DND-41 (cell line): ENCODE results near the gene SWI5.

Source experiments
- ATAC-seq: fragments of 200-7000 bp; cut with Tn5 transposase; 3 replicates; pipeline ENCODE4 v1.9.1; 2021; ENCODE audit warnings: low read depth; ENCODE audit not compliant: insufficient read depth
- DNase-seq: peaks from one replicate; pipeline ENCODE4 v3.0.0-alpha.2; 2020
- H2AFZ ChIP-seq: 2 replicates; pipeline ENCODE4 v1.6.0; 2012; ENCODE audit warnings: low read depth, low read length
- H3K27ac ChIP-seq: 2 replicates; pipeline ENCODE4 v1.5.1; 2012; ENCODE audit warnings: low read length, inconsistent platforms
- H3K27me3 ChIP-seq: fragments of 200-600 bp; sonication (generic); 2 replicates; pipeline ENCODE4 v1.6.0; 2012; ENCODE audit warnings: low read length, mild to moderate bottlenecking, inconsistent platforms; ENCODE audit not compliant: insufficient read depth, poor library complexity
- H3K36me3 ChIP-seq: 2 replicates; pipeline ENCODE4 v1.5.1; 2012; ENCODE audit warnings: low read length, inconsistent platforms; ENCODE audit not compliant: insufficient read depth
- H3K4me1 ChIP-seq: 2 replicates; pipeline ENCODE4 v1.5.1; 2012; ENCODE audit warnings: mild to moderate bottlenecking, low read length; ENCODE audit not compliant: insufficient read depth
- H3K4me2 ChIP-seq: 2 replicates; pipeline ENCODE4 v1.6.0; 2012; ENCODE audit warnings: mild to moderate bottlenecking, moderate library complexity, low read length, inconsistent platforms; ENCODE audit not compliant: insufficient read depth
- H3K4me3 ChIP-seq, 2 experiments: fragments of 200-600 bp in 1 of 2; shearing (Covaris generic) in 1 of 2; 2 replicates each; pipeline ENCODE4 v1.5.1; 2012 to 2016; ENCODE audit warnings: inconsistent platforms in 2 of 2, low read length in 2 of 2, mild to moderate bottlenecking in 2 of 2, low read depth in 1 of 2, moderate library complexity in 1 of 2
- H3K79me2 ChIP-seq: 2 replicates; pipeline ENCODE4 v1.6.0; 2012; ENCODE audit warnings: low read length, inconsistent platforms; ENCODE audit not compliant: insufficient read depth
- H3K9ac ChIP-seq: 2 replicates; pipeline ENCODE4 v1.6.0; 2012; ENCODE audit warnings: low read depth, mild to moderate bottlenecking, inconsistent platforms, low read length, moderate library complexity
- H3K9me3 ChIP-seq: 2 replicates; pipeline ENCODE4 v1.5.1; 2012; ENCODE audit warnings: low read length, moderate library complexity, mild to moderate bottlenecking, inconsistent platforms; ENCODE audit not compliant: insufficient read depth, severe bottlenecking
- H4K20me1 ChIP-seq: 2 replicates; pipeline ENCODE4 v1.6.0; 2012; ENCODE audit warnings: low read length; ENCODE audit not compliant: insufficient read depth
- CTCF ChIP-seq: IDR thresholded peaks from 2 replicates; pipeline ENCODE4 v1.5.1; 2012; ENCODE audit warnings: borderline replicate concordance, low read length, moderate library complexity, mild to moderate bottlenecking; ENCODE audit not compliant: poor library complexity, severe bottlenecking; ENCODE audit errors: extremely low read depth
- EZH2 ChIP-seq: IDR thresholded peaks from 3 replicates; pipeline ENCODE4 v1.6.1; 2012; ENCODE audit warnings: borderline replicate concordance, low read depth, mild to moderate bottlenecking, moderate library complexity, low read length, inconsistent platforms; ENCODE audit not compliant: severe bottlenecking

SWI5 gene

GRCh38 chr9:128251732-128252100 lies 24.4 kb upstream of the SWI5 start:
- Histone ChIP-seq H4K20me1 (no peaks in the 10 kb centered on the region; the same call in 1 of the 2 replicates), H2AFZ (no peak overlapping the region), H3K4me1 (no peaks in the 10 kb centered on the region), H3K9ac (no peak overlapping the region), H3K4me3 (no peak overlapping the region), H3K36me3 (no peaks in the 10 kb centered on the region), H3K79me2 (no peaks in the 10 kb centered on the region), H3K4me2 (no peak overlapping the region), H3K27me3 (no peaks in the 10 kb centered on the region), H3K27ac (no peak overlapping the region), H3K9me3 (no peaks in the 10 kb centered on the region)
- DNase-seq, result no peak
- TF ChIP-seq EZH2 (no peak), CTCF (no peak)
- ATAC-seq, result no peak

- Histone ChIP-seq H3K4me2 (no peak overlapping the region), H3K9me3 (no peaks in the 10 kb centered on the region), H3K27me3 (no peaks in the 10 kb centered on the region), H3K4me3 (no peak overlapping the region), H4K20me1 (no peaks in the 10 kb centered on the region; the same call in 1 of the 2 replicates), H3K4me1 (no peaks in the 10 kb centered on the region), H3K9ac (no peak overlapping the region), H3K27ac (no peak overlapping the region), H2AFZ (no peak overlapping the region), H3K36me3 (peaks cover 4% of the 10 kb centered on the region), H3K79me2 (no peaks in the 10 kb centered on the region)
- DNase-seq, result no peak
- no peak for ATAC-seq
- TF ChIP-seq EZH2 (no peak), CTCF (no peak)
Observed at GRCh38 chr9:128252317-128253139, 23.5 kb upstream of the SWI5 start.

- Histone ChIP-seq H4K20me1 (no peaks in the 10 kb centered on the region; the same call in 1 of the 2 replicates), H3K36me3 (peaks cover 10% of the 10 kb centered on the region), H3K4me3 (no peak overlapping the region), H2AFZ (no peak overlapping the region), H3K9ac (no peak overlapping the region), H3K9me3 (no peaks in the 10 kb centered on the region), H3K4me1 (no peaks in the 10 kb centered on the region), H3K79me2 (no peaks in the 10 kb centered on the region), H3K27me3 (no peaks in the 10 kb centered on the region), H3K27ac (no peak overlapping the region), H3K4me2 (no peak overlapping the region)
- DNase-seq (no peak), ATAC-seq (no peak)
- TF ChIP-seq CTCF, result no peak
- no peak for TF ChIP-seq EZH2
Observed at GRCh38 chr9:128253140-128253990, 22.7 kb upstream of the SWI5 start.
